Activated CD4-positive, alpha-beta T cell treated with anti-CD3 and anti-CD28 coated beads for 36 hours (primary cell): ENCODE measurements around the gene ANKRD18B. TPM values are rescaled to one million over a fixed set of nuclear protein-coding genes. Genes with fewer than 3 reads are reported as not detected.
"Not testable (repeated sequence)": the region's sequence is repeated elsewhere in the genome, so short reads cannot be mapped to it uniquely, and the experiment has no call there.

Experiments used
- ATAC-seq: fragments of 200-7000 bp; cut with Tn5 transposase; one replicate; pipeline ENCODE4 v1.10.0; 2021; ENCODE audit warnings: mild to moderate bottlenecking, moderate library complexity
- CTCF ChIA-PET: fragments of 350-600 bp; sonication (Branson Sonifier 250); formaldehyde crosslinking; loops from one replicate; lab custom pipeline; 2021; ENCODE audit warnings: antibody characterized with exemption; lab: Charles Lee
- POLR2A ChIA-PET: fragments of 350-600 bp; sonication (Branson Sonifier 250); formaldehyde crosslinking; loops from one replicate; lab custom pipeline; 2021; ENCODE audit warnings: antibody characterized with exemption, inconsistent platforms; lab: Charles Lee
- DNase-seq: peaks from one replicate; pipeline ENCODE4 v3.0.0-alpha.2; 2020
- H3K27ac Mint-ChIP-seq: one replicate; pipeline ENCODE4 v1.8.0; 2021; ENCODE audit warnings: mixed read lengths
- H3K27me3 Mint-ChIP-seq: one replicate; pipeline ENCODE4 v1.8.0; 2021; ENCODE audit warnings: mixed read lengths
- H3K36me3 Mint-ChIP-seq: one replicate; pipeline ENCODE4 v1.8.0; 2021; ENCODE audit warnings: low read depth, mixed read lengths
- H3K4me1 Mint-ChIP-seq: one replicate; pipeline ENCODE4 v1.8.0; 2021; ENCODE audit warnings: mixed read lengths
- H3K4me3 Mint-ChIP-seq: one replicate; pipeline ENCODE4 v1.8.0; 2021; ENCODE audit warnings: mild to moderate bottlenecking, moderate library complexity, mixed read lengths
- H3K9me3 Mint-ChIP-seq: one replicate; pipeline ENCODE4 v1.8.0; 2021; ENCODE audit warnings: low read depth, mixed read lengths
- intact Hi-C, 2 experiments: fragments of 100-400 bp; cut with DNase I in 1 of 2; cut with micrococcal nuclease in 1 of 2; formaldehyde crosslinking; loops; one replicate each; pipeline versions ENCODE4 v1.14.2 to v1.15.1; 2022 to 2024; cut with DNase I, micrococcal nuclease
- total RNA-seq, 2 experiments: library from RNA; stranded (reverse); gene quantifications; one replicate each; pipeline ENCODE4 v1.2.3, GENCODE V29; 2021

The ANKRD18B gene
- total RNA-seq, 2 experiments from 2014 or later = 1.5 to 2.2 TPM

DNA sequence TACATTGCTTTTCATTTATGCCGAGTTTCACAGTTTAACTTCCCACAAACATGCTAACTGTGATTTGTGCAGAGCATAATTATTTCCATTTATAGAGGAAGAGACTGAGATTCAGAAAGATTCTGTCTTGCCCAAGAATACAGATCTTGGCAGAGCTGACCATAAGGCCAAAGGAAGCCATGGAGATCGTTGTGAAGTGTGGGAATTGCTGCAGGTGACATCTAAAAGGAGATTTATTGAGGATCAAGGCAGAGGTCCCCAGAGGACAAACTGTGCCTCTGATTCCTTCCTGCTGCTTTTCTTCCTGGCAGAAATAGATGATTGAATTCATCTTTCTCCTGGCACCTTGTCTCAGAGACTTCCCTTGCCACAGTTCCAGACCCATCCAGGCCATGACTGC, 88.4 kb downstream of the ANKRD18B start:
- H3K27ac Mint-ChIP-seq, ATAC-seq, H3K36me3 Mint-ChIP-seq, intact Hi-C loops, POLR2A ChIA-PET, H3K9me3 Mint-ChIP-seq, DNase-seq, H3K4me1 Mint-ChIP-seq, H3K4me3 Mint-ChIP-seq: not testable (repeated sequence)
- CTCF ChIA-PET = interaction anchor here (0.6 to 1.3 kb wide), 2 partner anchors 9 to 11 kb away, joined by 3 read pairs; no protein-coding TSS in a partner anchor
- peaks cover 25% of the 10 kb centered on the region for H3K27me3 Mint-ChIP-seq

DNA sequence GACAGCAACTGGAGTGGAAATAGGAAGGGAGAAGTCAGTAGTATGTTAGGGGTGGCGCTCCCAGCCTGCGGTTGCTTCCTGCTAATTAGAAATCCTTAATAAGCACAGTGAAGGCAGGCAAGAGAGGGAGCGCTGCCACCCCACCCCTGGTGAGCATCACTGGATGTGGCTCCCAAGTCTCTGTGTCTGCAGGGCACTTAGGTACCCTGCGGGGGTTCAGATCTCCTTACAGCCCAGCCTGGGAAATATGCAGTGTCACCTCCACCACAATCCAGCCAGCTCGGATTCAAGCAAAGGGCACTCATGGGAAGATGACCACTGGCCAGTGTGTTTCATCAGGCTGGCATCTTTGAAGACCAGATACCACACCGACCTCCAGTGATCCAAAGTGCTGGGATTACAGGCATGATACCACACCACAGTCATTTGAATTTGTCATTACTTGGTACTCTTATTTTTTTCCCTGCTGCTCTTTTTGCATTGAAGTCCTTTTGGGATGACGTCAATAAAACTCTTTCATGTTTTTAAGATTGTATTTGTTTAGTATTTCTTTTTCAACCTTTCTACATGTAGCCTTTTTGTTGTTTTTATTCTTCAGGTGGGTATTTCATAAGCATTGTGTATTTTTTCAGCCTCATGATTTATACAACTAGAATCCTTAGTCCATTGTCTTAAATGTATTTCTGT, 90.1 kb downstream of the ANKRD18B start:
- Mint-ChIP-seq H3K9me3 (peaks cover 5% of the 10 kb centered on the region), H3K36me3 (no peaks in the 10 kb centered on the region), H3K4me1 (no peaks in the 10 kb centered on the region), H3K27me3 (peaks cover 19% of the 10 kb centered on the region), H3K4me3 (no peak overlapping the region), H3K27ac (no peak overlapping the region)
- POLR2A ChIA-PET = no interaction called here
- DNase-seq = no peak
- CTCF ChIA-PET = no interaction called here
- intact Hi-C loops = no loop called here
- ATAC-seq = no peak

DNA sequence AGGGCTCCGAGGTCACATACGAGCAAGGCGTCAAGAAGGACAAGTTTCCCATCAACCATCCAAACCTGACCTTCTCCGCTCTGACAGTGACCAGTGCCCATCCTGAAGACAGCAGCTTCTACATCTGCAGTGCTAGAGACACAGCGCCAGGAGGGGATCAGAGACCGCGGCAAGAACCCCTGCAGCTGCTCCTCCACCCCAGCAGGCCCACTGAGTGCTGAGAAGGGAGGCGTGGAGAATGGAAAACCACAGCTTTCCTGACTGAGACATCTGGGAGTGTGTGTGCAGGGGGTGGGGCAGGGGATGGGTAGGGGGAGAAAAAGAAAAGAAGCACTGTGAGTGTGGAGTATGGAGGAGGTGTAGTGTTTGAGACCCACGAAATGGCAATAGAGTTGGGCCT, 94.3 kb downstream of the ANKRD18B start:
- DNase-seq, H3K4me1 Mint-ChIP-seq, intact Hi-C loops, POLR2A ChIA-PET, H3K4me3 Mint-ChIP-seq, H3K9me3 Mint-ChIP-seq, ATAC-seq, H3K27ac Mint-ChIP-seq, H3K36me3 Mint-ChIP-seq: not testable (repeated sequence)
- peaks cover 16% of the 10 kb centered on the region for H3K27me3 Mint-ChIP-seq
- CTCF ChIA-PET = interaction anchor here (0.9 to 16.1 kb wide), 4 partner anchors 23 to 165 kb away, joined by 3 to 495 read pairs (median 4); no protein-coding TSS in a partner anchor

DNA sequence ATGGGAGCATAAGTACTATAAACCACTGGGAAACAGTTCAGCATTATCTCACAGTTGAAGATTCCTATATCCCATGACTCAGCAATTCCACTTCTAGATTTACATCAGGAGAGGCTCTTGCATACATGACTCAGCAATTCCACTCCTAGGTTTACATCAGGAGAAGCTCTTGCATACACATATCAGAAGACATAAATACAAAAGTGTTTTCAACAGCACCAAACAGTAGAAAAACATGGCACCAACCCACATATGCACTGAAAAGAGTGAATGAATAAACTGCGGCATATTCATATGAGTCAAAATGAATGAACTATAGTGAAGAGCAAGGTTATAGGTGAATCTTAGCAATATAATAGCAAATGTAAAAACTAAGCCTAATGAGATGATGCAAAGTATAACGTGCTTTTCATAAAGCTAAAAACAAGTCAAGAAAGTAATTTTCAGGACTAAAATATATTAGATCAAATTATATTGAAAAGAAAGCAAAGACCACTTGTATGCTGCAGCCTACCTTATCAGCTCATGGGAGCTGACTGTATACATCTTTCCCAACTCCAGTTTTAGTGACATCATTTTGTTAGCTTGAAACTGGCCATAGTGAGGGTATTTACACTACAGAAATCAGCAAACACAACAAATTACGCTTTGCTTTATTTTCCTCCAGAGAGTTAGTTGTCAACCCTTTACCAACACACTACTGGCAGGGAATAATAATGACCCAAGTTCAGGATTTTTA, 95.8 kb downstream of the ANKRD18B start:
- ChIA-PET POLR2A (no interaction called here), CTCF (interaction anchor here (1.0 to 16.1 kb wide), 3 partner anchors 19 to 159 kb away, joined by 3 to 495 read pairs (median 4); no protein-coding TSS in a partner anchor)
- intact Hi-C loops = no loop called here
- Mint-ChIP-seq H3K27me3 (peaks cover 23% of the 10 kb centered on the region), H3K36me3 (no peaks in the 10 kb centered on the region), H3K27ac (no peak overlapping the region), H3K4me3 (no peak overlapping the region), H3K9me3 (no peaks in the 10 kb centered on the region), H3K4me1 (peaks cover 5% of the 10 kb centered on the region)
- ATAC-seq (peak; percentile 39), DNase-seq (no peak)

DNA sequence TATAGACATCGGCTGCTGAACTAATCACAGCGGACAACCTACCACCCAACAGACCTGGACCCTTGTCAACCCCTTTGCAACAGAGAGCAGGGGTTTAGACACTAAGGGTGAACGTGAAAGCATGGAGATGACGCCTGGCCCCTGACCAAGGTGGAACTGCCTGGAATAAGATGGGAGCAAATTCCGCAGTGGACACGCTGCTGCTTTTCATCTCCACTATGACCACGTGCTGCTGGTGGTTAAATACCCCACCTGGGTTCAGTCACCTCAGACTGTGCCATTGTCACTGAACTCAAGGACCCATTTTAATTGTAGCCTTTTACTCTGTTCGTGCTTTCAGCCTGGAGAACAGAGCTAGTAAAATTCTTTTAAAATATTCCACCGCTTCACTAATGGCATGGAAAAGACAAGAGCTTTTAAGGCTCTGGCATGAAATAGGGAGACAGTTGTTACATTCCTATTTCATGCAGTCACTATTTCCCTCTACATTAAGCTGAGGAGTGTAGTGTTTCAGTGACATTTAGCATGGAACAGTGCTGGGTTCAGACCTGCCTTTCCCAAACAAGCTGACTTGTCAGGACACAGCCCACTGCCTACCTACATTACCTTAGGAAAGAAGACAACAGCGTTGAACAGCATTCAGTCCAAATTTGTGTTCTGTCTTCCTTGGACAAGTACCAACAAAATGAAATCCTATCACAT, 96.8 kb downstream of the ANKRD18B start:
- H3K9me3 Mint-ChIP-seq = no peaks in the 10 kb centered on the region
- H3K27ac Mint-ChIP-seq = no peak overlapping the region
- DNase-seq (no peak), ATAC-seq (no peak)
- peaks cover 23% of the 10 kb centered on the region for H3K27me3 Mint-ChIP-seq
- intact Hi-C loops = no loop called here
- ChIA-PET POLR2A (no interaction called here), CTCF (interaction anchor here (0.6 to 16.1 kb wide), 3 partner anchors 9 to 425 kb away, joined by 3 to 495 read pairs (median 3); no protein-coding TSS in a partner anchor)
- peaks cover 5% of the 10 kb centered on the region for H3K4me1 Mint-ChIP-seq
- no peak overlapping the region for H3K4me3 Mint-ChIP-seq
- H3K36me3 Mint-ChIP-seq = no peaks in the 10 kb centered on the region

Other genes starting within 250 kb of the ANKRD18B start
- gene NFX1, start 233.7 kb upstream of the ANKRD18B start, total RNA-seq = 10 to 100 TPM; 31.2 to 33.7 TPM
- not detected for gene AQP7, start 121.7 kb upstream of the ANKRD18B start, total RNA-seq
- gene AQP3, start 76.7 kb upstream of the ANKRD18B start, total RNA-seq = 10 to 100 TPM in 1 of 2 experiments, 1 to 10 TPM in 1; 8.5 to 11.3 TPM
- 10 to 100 TPM; 39.0 to 39.4 TPM for gene NOL6, start 50.3 kb upstream of the ANKRD18B start, total RNA-seq